ENCODE measurements around the gene EHD2. TPM values are rescaled to one million over a fixed set of nuclear protein-coding genes. Genes with fewer than 3 reads are reported as not detected.

The EHD2 gene
- total RNA-seq, 1 experiment from 2014 or later = 0.11 TPM

DNA sequence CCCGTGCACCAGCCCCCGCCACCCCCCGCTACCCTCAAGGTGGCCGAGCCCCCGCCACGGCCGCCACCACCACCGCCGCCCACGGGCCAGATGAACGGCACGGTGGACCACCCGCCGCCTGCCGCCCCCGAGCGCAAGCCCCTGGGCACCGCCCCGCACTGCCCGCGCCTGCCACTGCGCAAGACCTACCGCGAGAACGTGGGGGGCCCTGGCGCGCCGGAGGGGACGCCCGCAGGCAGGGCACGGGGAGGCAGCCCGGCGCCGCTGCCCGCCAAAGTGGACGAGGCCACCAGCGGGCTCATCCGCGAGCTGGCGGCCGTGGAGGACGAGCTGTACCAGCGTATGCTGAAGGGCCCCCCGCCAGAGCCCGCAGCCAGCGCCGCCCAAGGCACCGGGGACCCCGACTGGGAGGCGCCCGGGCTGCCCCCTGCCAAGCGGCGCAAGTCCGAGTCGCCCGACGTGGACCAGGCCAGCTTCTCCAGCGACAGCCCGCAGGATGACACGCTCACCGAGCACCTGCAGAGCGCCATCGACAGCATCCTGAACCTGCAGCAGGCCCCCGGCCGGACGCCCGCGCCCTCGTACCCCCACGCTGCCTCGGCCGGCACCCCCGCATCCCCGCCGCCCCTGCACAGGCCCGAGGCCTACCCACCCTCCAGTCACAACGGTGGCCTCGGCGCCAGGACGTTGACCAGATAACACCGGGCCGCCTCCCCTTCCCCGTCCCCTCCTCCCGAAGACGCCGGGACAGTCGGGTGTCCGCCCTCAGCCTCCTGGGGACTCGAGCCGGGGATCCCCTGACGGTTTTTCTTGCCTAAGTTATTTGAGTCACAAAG, 11.3 kb upstream of the EHD2 start:
- H4K20me1 ChIP-seq (ENCODE audit: low read length) = no peaks in the 10 kb centered on the region
- no peak overlapping the region for H3K4me3 ChIP-seq (ENCODE audit: low read length)
- H3K27ac ChIP-seq (ENCODE audit: low read length) = no peak overlapping the region
- no peaks in the 10 kb centered on the region for H3K79me2 ChIP-seq (ENCODE audit: low read length)
- BruUV-seq (replicated peaks) = no TSS peak
- H2AFZ ChIP-seq (ENCODE audit: low read length) = no peak overlapping the region
- H3K9ac ChIP-seq (ENCODE audit: low read length) = no peak overlapping the region
- H3K9me2 ChIP-seq (replicated peaks; ENCODE audit: low read length) = no peaks in the 10 kb centered on the region
- H3K4me2 ChIP-seq (ENCODE audit: low read length) = no peak overlapping the region
- intact Hi-C loops (cut with micrococcal nuclease) = no loop called here
- TF ChIP-seq, protein P1, sequence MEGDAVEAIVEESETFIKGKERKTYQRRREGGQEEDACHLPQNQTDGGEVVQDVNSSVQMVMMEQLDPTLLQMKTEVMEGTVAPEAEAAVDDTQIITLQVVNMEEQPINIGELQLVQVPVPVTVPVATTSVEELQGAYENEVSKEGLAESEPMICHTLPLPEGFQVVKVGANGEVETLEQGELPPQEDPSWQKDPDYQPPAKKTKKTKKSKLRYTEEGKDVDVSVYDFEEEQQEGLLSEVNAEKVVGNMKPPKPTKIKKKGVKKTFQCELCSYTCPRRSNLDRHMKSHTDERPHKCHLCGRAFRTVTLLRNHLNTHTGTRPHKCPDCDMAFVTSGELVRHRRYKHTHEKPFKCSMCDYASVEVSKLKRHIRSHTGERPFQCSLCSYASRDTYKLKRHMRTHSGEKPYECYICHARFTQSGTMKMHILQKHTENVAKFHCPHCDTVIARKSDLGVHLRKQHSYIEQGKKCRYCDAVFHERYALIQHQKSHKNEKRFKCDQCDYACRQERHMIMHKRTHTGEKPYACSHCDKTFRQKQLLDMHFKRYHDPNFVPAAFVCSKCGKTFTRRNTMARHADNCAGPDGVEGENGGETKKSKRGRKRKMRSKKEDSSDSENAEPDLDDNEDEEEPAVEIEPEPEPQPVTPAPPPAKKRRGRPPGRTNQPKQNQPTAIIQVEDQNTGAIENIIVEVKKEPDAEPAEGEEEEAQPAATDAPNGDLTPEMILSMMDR (conservative IDR thresholded peaks at IDR 0.05; ENCODE audit: low read depth, low read length) = no peak
- no peak for TF ChIP-seq EZH2 (IDR thresholded peaks at IDR 0.05; ENCODE audit: low read length, unreplicated experiment)
- TF ChIP-seq EZH2phosphoT487 (IDR thresholded peaks at IDR 0.05; ENCODE audit: borderline replicate concordance, low read length) = no peak
- ATAC-seq (no peak), DNase-seq (no peak)
- 0 out of 2 replicates have a peak, but pooled peaks cover 3% of the 10 kb centered on the region for H3K4me1 ChIP-seq (ENCODE audit: insufficient read depth, low read length)
- POLR2A ChIA-PET (ENCODE audit: unreplicated experiment) = no interaction called here
- H3K36me3 ChIP-seq (ENCODE audit: low read depth, low read length) = no peaks in the 10 kb centered on the region
- H3K27me3 ChIP-seq (ENCODE audit: low read length) = no peaks in the 10 kb centered on the region
- H3K9me3 ChIP-seq (ENCODE audit: low read length) = no peaks in the 10 kb centered on the region
- CTCF ChIA-PET = no interaction called here
- H3F3A ChIP-seq (ENCODE audit: low read length, unreplicated experiment) = no peaks in the 10 kb centered on the region

DNA sequence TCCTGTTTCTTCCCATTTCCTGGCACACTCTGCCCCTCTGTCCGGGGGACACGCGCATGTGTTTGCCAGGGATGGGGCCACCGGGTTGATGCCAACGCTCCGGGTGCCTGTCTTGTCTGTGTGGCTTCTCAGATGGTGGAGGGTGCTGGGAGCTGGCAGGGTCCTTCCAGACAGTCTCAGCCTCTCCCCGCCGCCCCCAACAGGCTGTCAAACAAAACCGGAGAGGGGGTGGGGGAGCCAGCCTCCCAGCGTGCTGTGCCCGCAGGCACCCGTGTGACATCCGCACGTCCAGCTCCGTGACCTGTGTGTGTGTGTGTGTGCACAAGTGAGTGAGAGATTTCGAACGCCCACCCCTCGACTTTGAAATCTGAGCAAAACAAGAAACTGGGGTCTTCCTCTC, 10.6 kb upstream of the EHD2 start:
- intact Hi-C loops (cut with micrococcal nuclease) = no loop called here
- H3K36me3 ChIP-seq (ENCODE audit: low read depth, low read length) = no peaks in the 10 kb centered on the region
- ATAC-seq (no peak), DNase-seq (no peak)
- no peak overlapping the region for H3K4me2 ChIP-seq (ENCODE audit: low read length)
- H3K9me3 ChIP-seq (ENCODE audit: low read length) = no peaks in the 10 kb centered on the region
- ChIA-PET CTCF (no interaction called here), POLR2A (ENCODE audit: unreplicated experiment) (no interaction called here)
- 0 out of 2 replicates have a peak, but pooled peaks cover 3% of the 10 kb centered on the region for H3K4me1 ChIP-seq (ENCODE audit: insufficient read depth, low read length)
- BruUV-seq (replicated peaks) = TSS peak; percentile 44
- H3K27me3 ChIP-seq (ENCODE audit: low read length) = no peaks in the 10 kb centered on the region
- no peaks in the 10 kb centered on the region for H3K9me2 ChIP-seq (replicated peaks; ENCODE audit: low read length)
- TF ChIP-seq, protein P1 (conservative IDR thresholded peaks at IDR 0.05; ENCODE audit: low read depth, low read length) = no peak
- TF ChIP-seq EZH2phosphoT487 (IDR thresholded peaks at IDR 0.05; ENCODE audit: borderline replicate concordance, low read length) (no peak), EZH2 (IDR thresholded peaks at IDR 0.05; ENCODE audit: low read length, unreplicated experiment) (no peak)
- H3K79me2 ChIP-seq (ENCODE audit: low read length) = no peaks in the 10 kb centered on the region
- H3F3A ChIP-seq (ENCODE audit: low read length, unreplicated experiment) = no peaks in the 10 kb centered on the region
- H3K4me3 ChIP-seq (ENCODE audit: low read length) = no peak overlapping the region
- no peak overlapping the region for H3K27ac ChIP-seq (ENCODE audit: low read length)
- H2AFZ ChIP-seq (ENCODE audit: low read length) = no peak overlapping the region
- no peaks in the 10 kb centered on the region for H4K20me1 ChIP-seq (ENCODE audit: low read length)
- H3K9ac ChIP-seq (ENCODE audit: low read length) = no peak overlapping the region

DNA sequence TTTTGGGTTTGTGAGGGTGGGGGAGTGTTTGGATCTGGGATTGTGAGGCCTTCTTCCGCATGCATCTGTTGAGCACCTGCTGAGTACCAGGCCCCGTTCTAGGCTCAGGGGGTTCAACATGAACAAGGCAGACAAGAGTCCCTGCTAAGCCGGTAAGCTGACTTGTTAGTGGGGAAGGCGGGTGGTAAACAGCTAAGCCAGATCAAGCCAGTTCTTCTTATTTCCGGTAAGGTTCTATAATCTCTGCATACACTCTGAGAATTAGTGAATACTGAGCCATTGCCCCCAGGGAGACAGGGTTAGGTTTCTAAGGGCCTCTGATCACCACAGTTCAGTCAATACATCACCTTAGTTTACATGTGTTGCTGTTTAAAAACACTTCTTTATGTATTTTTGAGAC, 9.9 kb upstream of the EHD2 start:
- CTCF ChIA-PET = no interaction called here
- Histone ChIP-seq H3K9ac (ENCODE audit: low read length) (no peak overlapping the region), H3K79me2 (ENCODE audit: low read length) (no peaks in the 10 kb centered on the region), H3K9me3 (ENCODE audit: low read length) (no peaks in the 10 kb centered on the region), H3K27ac (ENCODE audit: low read length) (no peak overlapping the region), H3K9me2 (replicated peaks; ENCODE audit: low read length) (no peaks in the 10 kb centered on the region), H3K4me2 (ENCODE audit: low read length) (no peak overlapping the region), H2AFZ (ENCODE audit: low read length) (no peak overlapping the region), H3K4me3 (ENCODE audit: low read length) (no peak overlapping the region), H3F3A (ENCODE audit: low read length, unreplicated experiment) (no peaks in the 10 kb centered on the region), H4K20me1 (ENCODE audit: low read length) (no peaks in the 10 kb centered on the region), H3K27me3 (ENCODE audit: low read length) (no peaks in the 10 kb centered on the region), H3K4me1 (ENCODE audit: insufficient read depth, low read length) (no peaks in the 10 kb centered on the region), H3K36me3 (ENCODE audit: low read depth, low read length) (no peaks in the 10 kb centered on the region)
- POLR2A ChIA-PET (ENCODE audit: unreplicated experiment) = no interaction called here
- TF ChIP-seq EZH2 (IDR thresholded peaks at IDR 0.05; ENCODE audit: low read length, unreplicated experiment) = no peak
- TF ChIP-seq, protein P1 (conservative IDR thresholded peaks at IDR 0.05; ENCODE audit: low read depth, low read length) = no peak
- no peak for TF ChIP-seq EZH2phosphoT487 (IDR thresholded peaks at IDR 0.05; ENCODE audit: borderline replicate concordance, low read length)
- no TSS peak for BruUV-seq (replicated peaks)
- intact Hi-C loops (cut with micrococcal nuclease) = no loop called here
- ATAC-seq (no peak), DNase-seq (no peak)
